Heart left ventricle (tissue), 13 donors: ENCODE results near the gene RHOT2.

ENCODE experiments used
- POLR2A ChIP-seq, 2 donors: fragments of 450-650 bp; IDR thresholded peaks; one replicate each; pipeline ENCODE4 v1.6.1; 2017; ENCODE audit warnings: antibody characterized with exemption in 2 of 2, mild to moderate bottlenecking in 2 of 2, moderate library complexity in 2 of 2
- TF ChIP-seq, protein P1 (sequence below), 12 donors: fragments of 200-600 bp; sonication (generic) in 4 of 12; IDR thresholded peaks; one replicate each; pipeline versions ENCODE4 v1.5.0 to v1.8.0; 2018 to 2022; ENCODE audit warnings: antibody characterized with exemption in 12 of 12, mild to moderate bottlenecking in 5 of 12
- donor health status: ischemic (EF 13 %, LVEDD 7.1; RV severe dilation, severe dysfunction).
- donor health status: DM: no; HTN: yes; CAD: no.
- donor health status: DM: no; HTN: no; CAD: no.
- donor health status: ischemic (EF 25% LVEDD 6.9; RV normal size, moderate dysfunction).
- donor health status: ischemic (EF 25% LVEDD 5.7; RV mildly dilated, moderate dysfunction).
- donor health status: ischemic (EF 35%, LVEDD 5.7; RV mildly dilated, moderate dysfunction).
- donor health status: nonischemic (EF 11% LVEDD 7.7; RV severe dilation, severe dysfunction).
- donor health status: DM: yes; HTN: yes; CAD: no.
- donor health status: PGD.
- donor health status: ischemic (EF 29% LVEDD 5.4; RV normal size, mild dysfunction).
- donor health status: nonischemic (EF 23%, LVEDD 6.1; RV moderate dilation, normal function).

DNA sequence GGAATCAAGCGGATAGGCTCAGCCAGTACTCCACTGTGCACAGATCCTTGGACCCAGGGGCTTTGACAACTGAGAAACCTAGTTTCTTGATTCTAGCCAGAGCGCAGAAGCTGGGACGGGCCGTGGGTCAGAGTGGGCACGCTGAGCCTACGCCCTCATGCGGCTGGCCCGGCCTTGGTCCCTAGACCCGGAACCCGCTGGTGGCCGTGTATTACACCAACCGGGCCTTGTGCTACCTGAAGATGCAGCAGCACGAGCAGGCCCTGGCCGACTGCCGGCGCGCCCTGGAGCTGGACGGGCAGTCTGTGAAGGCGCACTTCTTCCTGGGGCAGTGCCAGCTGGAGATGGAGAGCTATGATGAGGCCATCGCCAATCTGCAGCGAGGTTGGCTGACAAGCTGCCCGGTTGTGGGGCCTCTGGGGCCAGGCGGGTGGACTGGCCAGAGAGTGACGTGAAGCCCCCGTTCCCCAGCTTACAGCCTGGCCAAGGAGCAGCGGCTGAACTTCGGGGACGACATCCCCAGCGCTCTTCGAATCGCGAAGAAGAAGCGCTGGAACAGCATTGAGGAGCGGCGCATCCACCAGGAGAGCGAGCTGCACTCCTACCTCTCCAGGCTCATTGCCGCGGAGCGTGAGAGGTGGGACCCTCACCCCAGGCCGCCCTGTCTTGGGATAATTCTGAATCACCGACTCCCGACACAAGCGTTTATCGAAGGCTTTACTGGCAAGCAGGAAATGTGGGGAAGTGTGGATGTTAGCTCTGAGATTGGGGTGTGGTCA lies 13.2 kb downstream of the RHOT2 start:
- TF ChIP-seq, protein P1, sequence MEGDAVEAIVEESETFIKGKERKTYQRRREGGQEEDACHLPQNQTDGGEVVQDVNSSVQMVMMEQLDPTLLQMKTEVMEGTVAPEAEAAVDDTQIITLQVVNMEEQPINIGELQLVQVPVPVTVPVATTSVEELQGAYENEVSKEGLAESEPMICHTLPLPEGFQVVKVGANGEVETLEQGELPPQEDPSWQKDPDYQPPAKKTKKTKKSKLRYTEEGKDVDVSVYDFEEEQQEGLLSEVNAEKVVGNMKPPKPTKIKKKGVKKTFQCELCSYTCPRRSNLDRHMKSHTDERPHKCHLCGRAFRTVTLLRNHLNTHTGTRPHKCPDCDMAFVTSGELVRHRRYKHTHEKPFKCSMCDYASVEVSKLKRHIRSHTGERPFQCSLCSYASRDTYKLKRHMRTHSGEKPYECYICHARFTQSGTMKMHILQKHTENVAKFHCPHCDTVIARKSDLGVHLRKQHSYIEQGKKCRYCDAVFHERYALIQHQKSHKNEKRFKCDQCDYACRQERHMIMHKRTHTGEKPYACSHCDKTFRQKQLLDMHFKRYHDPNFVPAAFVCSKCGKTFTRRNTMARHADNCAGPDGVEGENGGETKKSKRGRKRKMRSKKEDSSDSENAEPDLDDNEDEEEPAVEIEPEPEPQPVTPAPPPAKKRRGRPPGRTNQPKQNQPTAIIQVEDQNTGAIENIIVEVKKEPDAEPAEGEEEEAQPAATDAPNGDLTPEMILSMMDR (IDR thresholded peaks at IDR 0.05): no peak
- no peak for TF ChIP-seq POLR2A (IDR thresholded peaks at IDR 0.05)
